H1 (cell line): ENCODE data around the gene PROK2.

Experiments used
- EP300 ChIP-seq, 2 experiments: IDR thresholded peaks; 1 replicate in 1 of 2; 2 replicates in 1 of 2; pipeline ENCODE4 v1.6.1; 2011 to 2012; ENCODE audit warnings: low read depth in 2 of 2, low read length in 2 of 2, mild to moderate bottlenecking in 2 of 2, borderline replicate concordance in 1 of 2, inconsistent platforms in 1 of 2, moderate library complexity in 1 of 2
- EZH2 ChIP-seq: fragments of 200-600 bp; sonication (generic); IDR thresholded peaks from 2 replicates; pipeline ENCODE4 v1.7.1; 2012; ENCODE audit warnings: low read depth, mild to moderate bottlenecking, moderate library complexity, low read length, inconsistent platforms; ENCODE audit not compliant: severe bottlenecking
- NRF1 ChIP-seq: IDR thresholded peaks from 2 replicates; pipeline ENCODE4 v1.6.1; 2011; ENCODE audit warnings: mild to moderate bottlenecking, low read depth, low read length, improper control_type of control experiment
- POLR2A ChIP-seq, 2 experiments: IDR thresholded peaks; 1 replicate in 1 of 2; 2 replicates in 1 of 2; pipeline ENCODE4 v1.6.1; 2011; ENCODE audit warnings: low read depth in 2 of 2, low read length in 2 of 2, mild to moderate bottlenecking in 2 of 2; ENCODE audit errors: control extremely low read depth in 1 of 2
- TF ChIP-seq, protein P1 (sequence below), 3 experiments: IDR thresholded peaks; 1 replicate in 2 of 3; 2 replicates in 1 of 3; pipeline versions ENCODE4 v1.5.1 to v1.6.1; 2011; ENCODE audit warnings: low read length in 3 of 3, mild to moderate bottlenecking in 3 of 3, inconsistent platforms in 2 of 3, low read depth in 1 of 3, moderate library complexity in 1 of 3; ENCODE audit not compliant: insufficient read depth in 1 of 3; ENCODE audit errors: control extremely low read depth in 1 of 3

DNA sequence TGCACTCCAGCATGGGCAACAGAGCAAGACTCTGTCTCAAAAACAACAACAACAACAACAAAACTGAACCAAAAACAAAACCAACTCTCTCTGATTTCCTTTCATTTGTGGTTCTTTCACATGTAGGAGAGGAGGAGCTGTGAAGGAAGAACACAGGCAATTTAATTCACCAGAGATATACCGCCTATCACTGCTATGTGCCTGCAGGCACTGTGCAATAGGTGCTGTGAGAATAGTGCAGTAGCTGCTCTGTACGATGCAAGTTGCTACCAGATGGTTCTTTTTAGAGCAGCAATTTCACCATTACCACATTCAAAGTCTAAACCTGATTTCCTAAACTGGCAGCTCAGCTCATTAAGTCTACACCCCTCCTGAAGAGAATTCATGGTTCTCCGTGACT, 11.3 kb upstream of the PROK2 start:
- TF ChIP-seq, protein P1, sequence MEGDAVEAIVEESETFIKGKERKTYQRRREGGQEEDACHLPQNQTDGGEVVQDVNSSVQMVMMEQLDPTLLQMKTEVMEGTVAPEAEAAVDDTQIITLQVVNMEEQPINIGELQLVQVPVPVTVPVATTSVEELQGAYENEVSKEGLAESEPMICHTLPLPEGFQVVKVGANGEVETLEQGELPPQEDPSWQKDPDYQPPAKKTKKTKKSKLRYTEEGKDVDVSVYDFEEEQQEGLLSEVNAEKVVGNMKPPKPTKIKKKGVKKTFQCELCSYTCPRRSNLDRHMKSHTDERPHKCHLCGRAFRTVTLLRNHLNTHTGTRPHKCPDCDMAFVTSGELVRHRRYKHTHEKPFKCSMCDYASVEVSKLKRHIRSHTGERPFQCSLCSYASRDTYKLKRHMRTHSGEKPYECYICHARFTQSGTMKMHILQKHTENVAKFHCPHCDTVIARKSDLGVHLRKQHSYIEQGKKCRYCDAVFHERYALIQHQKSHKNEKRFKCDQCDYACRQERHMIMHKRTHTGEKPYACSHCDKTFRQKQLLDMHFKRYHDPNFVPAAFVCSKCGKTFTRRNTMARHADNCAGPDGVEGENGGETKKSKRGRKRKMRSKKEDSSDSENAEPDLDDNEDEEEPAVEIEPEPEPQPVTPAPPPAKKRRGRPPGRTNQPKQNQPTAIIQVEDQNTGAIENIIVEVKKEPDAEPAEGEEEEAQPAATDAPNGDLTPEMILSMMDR (IDR thresholded peaks at IDR 0.05; ENCODE audit: control extremely low read depth in 1 of 3, insufficient read depth in 1 of 3, low read depth in 1 of 3, low read length in 3 of 3), result no peak
- TF ChIP-seq EP300 (IDR thresholded peaks at IDR 0.05; ENCODE audit: borderline replicate concordance in 1 of 2, low read depth in 2 of 2, low read length in 2 of 2) (no peak), EZH2 (no peak), NRF1 (no peak), POLR2A (IDR thresholded peaks at IDR 0.05; ENCODE audit: control extremely low read depth in 1 of 2, low read depth in 2 of 2, low read length in 2 of 2) (no peak)
